Neural progenitor cell (in vitro differentiated cells): ENCODE data around the gene TMEM117. TPM values are rescaled to one million over a fixed set of nuclear protein-coding genes. Genes with fewer than 3 reads are reported as not detected.

Experiments
- DNase-seq: peaks from one replicate; pipeline ENCODE4 v3.0.0-alpha.2; 2016; ENCODE audit warnings: low spot score
- H2AFZ ChIP-seq: fragments of 200-600 bp; sonication (generic); replicated peaks from 2 replicates; pipeline ENCODE4 v1.6.1; 2016; ENCODE audit warnings: antibody characterized with exemption
- H3F3A ChIP-seq: fragments of 200-600 bp; sonication (generic); 2 replicates; pipeline ENCODE4 v1.6.1; 2016; ENCODE audit warnings: antibody characterized with exemption, low read depth
- H3K27ac ChIP-seq: fragments of 200-600 bp; sonication (generic); 2 replicates; pipeline ENCODE4 v1.5.1; 2016; ENCODE audit warnings: mild to moderate bottlenecking
- H3K27me3 ChIP-seq: fragments of 200-600 bp; sonication (generic); 2 replicates; pipeline ENCODE4 v1.6.1; 2016; ENCODE audit warnings: mild to moderate bottlenecking, moderate library complexity
- H3K36me3 ChIP-seq: fragments of 200-600 bp; sonication (generic); 2 replicates; pipeline ENCODE4 v1.5.1; 2016
- H3K4me1 ChIP-seq: fragments of 200-600 bp; sonication (generic); 2 replicates; pipeline ENCODE4 v1.6.1; 2016; ENCODE audit warnings: mixed run types
- H3K4me2 ChIP-seq: fragments of 200-600 bp; sonication (generic); 2 replicates; pipeline ENCODE4 v1.6.1; 2016
- H3K4me3 ChIP-seq: fragments of 200-600 bp; sonication (generic); 2 replicates; pipeline ENCODE4 v1.5.1; 2016
- H3K79me2 ChIP-seq: fragments of 200-600 bp; sonication (generic); 2 replicates; pipeline ENCODE4 v1.6.1; 2016; ENCODE audit warnings: low read depth
- H3K9ac ChIP-seq: fragments of 200-600 bp; sonication (generic); 2 replicates; pipeline ENCODE4 v1.6.1; 2016
- H3K9me3 ChIP-seq: fragments of 200-600 bp; sonication (generic); 2 replicates; pipeline ENCODE4 v1.5.1; 2016; ENCODE audit warnings: low read depth
- H4K20me1 ChIP-seq: fragments of 200-600 bp; sonication (generic); 2 replicates; pipeline ENCODE4 v1.6.1; 2016; ENCODE audit warnings: low read depth
- H3K27ac Mint-ChIP-seq: 3 replicates; pipeline ENCODE4 v1.8.0; 2021; ENCODE audit warnings: mixed read lengths
- H3K27me3 Mint-ChIP-seq: 2 replicates; pipeline ENCODE4 v1.8.0; 2022; ENCODE audit warnings: low read depth, mild to moderate bottlenecking, inconsistent platforms, moderate library complexity, mixed read lengths; ENCODE audit not compliant: insufficient read depth
- H3K36me3 Mint-ChIP-seq: 3 replicates; pipeline ENCODE4 v1.8.0; 2021; ENCODE audit warnings: mixed read lengths
- H3K4me1 Mint-ChIP-seq: 3 replicates; pipeline ENCODE4 v1.8.0; 2021; ENCODE audit warnings: mixed read lengths
- H3K4me3 Mint-ChIP-seq: 3 replicates; pipeline ENCODE4 v1.8.0; 2021; ENCODE audit warnings: mild to moderate bottlenecking, moderate library complexity, mixed read lengths
- H3K9me3 Mint-ChIP-seq: 3 replicates; pipeline ENCODE4 v1.8.0; 2020; ENCODE audit warnings: mixed read lengths
- CTCF ChIP-seq: fragments of 200-600 bp; sonication (generic); IDR thresholded peaks from 2 replicates; pipeline ENCODE4 v1.5.1; 2017; ENCODE audit warnings: antibody characterized with exemption, mild to moderate bottlenecking
- EZH2 ChIP-seq: fragments of 200-600 bp; sonication (generic); IDR thresholded peaks from 2 replicates; pipeline ENCODE4 v1.6.1; 2017; ENCODE audit warnings: antibody characterized with exemption, mild to moderate bottlenecking, moderate library complexity
- EZH2phosphoT487 ChIP-seq: fragments of 200-600 bp; sonication (generic); IDR thresholded peaks from 2 replicates; pipeline ENCODE4 v1.6.1; 2017; ENCODE audit warnings: antibody characterized with exemption
- total RNA-seq: library from RNA; depleted of rRNA; stranded (reverse); fragments of >200 nt; gene quantifications from 2 replicates; pipeline ENCODE4 v1.2.3, GENCODE V29; 2015; ENCODE audit warnings: low replicate concordance

The TMEM117 gene
- total RNA-seq, 1 donor from 2014 or later: 1.6 TPM

GRCh38 chr12:44287545-44287944 lies 451.7 kb downstream of the TMEM117 start:
- no peak overlapping the region for H3K4me2 ChIP-seq
- H3K27ac Mint-ChIP-seq: no peak overlapping the region
- no peaks in the 10 kb centered on the region for H3K4me1 Mint-ChIP-seq
- no peaks in the 10 kb centered on the region for H4K20me1 ChIP-seq
- TF ChIP-seq EZH2phosphoT487 (no peak), CTCF (no peak), EZH2 (no peak)
- no peaks in the 10 kb centered on the region for H3F3A ChIP-seq
- H3K9me3 Mint-ChIP-seq: peaks cover 11% of the 10 kb centered on the region
- peaks cover 3% of the 10 kb centered on the region for H3K27me3 Mint-ChIP-seq
- no peaks in the 10 kb centered on the region for H3K79me2 ChIP-seq
- no peak for DNase-seq
- H3K9ac ChIP-seq: no peak overlapping the region
- H3K4me3 Mint-ChIP-seq: no peak overlapping the region
- no peaks in the 10 kb centered on the region for H3K36me3 Mint-ChIP-seq
- H3K4me1 ChIP-seq: no peaks in the 10 kb centered on the region
- no peak overlapping the region for H2AFZ ChIP-seq
- no peaks in the 10 kb centered on the region for H3K36me3 ChIP-seq
- no peak overlapping the region for H3K4me3 ChIP-seq
- no peaks in the 10 kb centered on the region for H3K9me3 ChIP-seq
- H3K27me3 ChIP-seq: no peaks in the 10 kb centered on the region
- no peak overlapping the region for H3K27ac ChIP-seq

DNA sequence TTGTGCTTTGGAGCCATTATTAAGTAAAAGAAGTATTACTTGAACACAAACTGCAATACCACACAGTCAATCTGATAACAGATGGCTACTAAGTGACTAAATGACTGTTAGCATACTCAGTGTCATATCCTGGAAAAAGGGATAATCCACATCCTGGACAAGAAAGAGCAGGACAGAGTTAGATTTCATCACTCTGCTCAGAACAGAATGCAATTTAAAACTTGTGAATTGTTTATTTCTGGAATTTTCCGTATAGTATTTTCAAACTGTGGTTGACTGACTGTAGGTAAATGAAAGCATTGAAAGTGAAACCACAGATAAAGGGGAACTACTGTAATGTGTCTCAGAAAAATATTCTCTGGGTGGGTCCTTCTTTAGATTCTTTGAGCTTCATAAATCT lies 458.8 kb downstream of the TMEM117 start:
- no peaks in the 10 kb centered on the region for H3K36me3 Mint-ChIP-seq
- H3K9ac ChIP-seq: no peak overlapping the region
- no peaks in the 10 kb centered on the region for H3K9me3 ChIP-seq
- no peaks in the 10 kb centered on the region for H3K4me1 ChIP-seq
- H2AFZ ChIP-seq: no peak overlapping the region
- no peak overlapping the region for H3K27ac Mint-ChIP-seq
- H3K9me3 Mint-ChIP-seq: peaks cover 11% of the 10 kb centered on the region
- no peak overlapping the region for H3K4me2 ChIP-seq
- H3K4me3 ChIP-seq: no peak overlapping the region
- no peaks in the 10 kb centered on the region for H3K36me3 ChIP-seq
- H3K27me3 Mint-ChIP-seq: no peaks in the 10 kb centered on the region
- no peak overlapping the region for H3K27ac ChIP-seq
- H4K20me1 ChIP-seq: no peaks in the 10 kb centered on the region
- H3K4me3 Mint-ChIP-seq: no peak overlapping the region
- no peaks in the 10 kb centered on the region for H3F3A ChIP-seq
- no peaks in the 10 kb centered on the region for H3K79me2 ChIP-seq
- TF ChIP-seq EZH2phosphoT487: no peak
- no peak for TF ChIP-seq CTCF
- TF ChIP-seq EZH2: no peak
- no peaks in the 10 kb centered on the region for H3K27me3 ChIP-seq
- no peaks in the 10 kb centered on the region for H3K4me1 Mint-ChIP-seq
- no peak for DNase-seq

GRCh38 chr12:44295958-44296623 lies 460.2 kb downstream of the TMEM117 start:
- Histone ChIP-seq H3K36me3 (no peaks in the 10 kb centered on the region), H3K4me3 (no peak overlapping the region), H3K27me3 (no peaks in the 10 kb centered on the region), H3K27ac (no peak overlapping the region), H4K20me1 (no peaks in the 10 kb centered on the region), H3K9me3 (no peaks in the 10 kb centered on the region), H3K9ac (no peak overlapping the region), H3K4me1 (no peaks in the 10 kb centered on the region), H3K4me2 (no peak overlapping the region), H3F3A (no peaks in the 10 kb centered on the region), H3K79me2 (no peaks in the 10 kb centered on the region), H2AFZ (no peak overlapping the region)
- Mint-ChIP-seq H3K4me1 (no peaks in the 10 kb centered on the region), H3K36me3 (no peaks in the 10 kb centered on the region), H3K27me3 (no peaks in the 10 kb centered on the region), H3K27ac (no peak overlapping the region), H3K4me3 (no peak overlapping the region), H3K9me3 (peaks cover 7% of the 10 kb centered on the region)
- TF ChIP-seq CTCF (no peak), EZH2phosphoT487 (no peak), EZH2 (no peak)
- DNase-seq: no peak
